ENCODE measurements around the gene RNF112.

GRCh38 chr17:19365499-19365817, 45.6 kb upstream of the RNF112 start:
- TF ChIP-seq CTCF (IDR thresholded peaks at IDR 0.05; ENCODE audit: insufficient read depth, low read depth, low read length) (no peak), EZH2 (IDR thresholded peaks at IDR 0.05; ENCODE audit: insufficient read depth, low read length) (no peak)

Measured in astrocyte (in vitro differentiated cells and primary cell).